Cardiac septum (tissue), 1 donor: ENCODE measurements around the gene CIB1. TPM values are rescaled to one million over a fixed set of nuclear protein-coding genes. Genes with fewer than 3 reads are reported as not detected.
A peak's percentile ranks its signal among the peaks of the same experiment; 100 is the strongest.

ENCODE experiments used
- DNase-seq: peaks from one replicate; pipeline ENCODE4 v3.0.0-alpha.2; 2020; ENCODE audit warnings: low spot score
- intact Hi-C: fragments of 100-400 bp; cut with DNase I; formaldehyde crosslinking; loops from one replicate; pipeline ENCODE4 v1.14.0; 2022
- total RNA-seq: library from RNA; stranded (reverse); fragmentation: NEBNext Ultra II Directional; extraction: Animal tissue kit (Norgen Biotek cat#: 25700); gene quantifications from one replicate; pipeline ENCODE4 v1.2.1, GENCODE V29; 2021
- donor health status: DM: no; HTN: no; CAD: no.

CIB1 gene
- total RNA-seq, 1 donor from 2014 or later: 69.9 TPM

DNA sequence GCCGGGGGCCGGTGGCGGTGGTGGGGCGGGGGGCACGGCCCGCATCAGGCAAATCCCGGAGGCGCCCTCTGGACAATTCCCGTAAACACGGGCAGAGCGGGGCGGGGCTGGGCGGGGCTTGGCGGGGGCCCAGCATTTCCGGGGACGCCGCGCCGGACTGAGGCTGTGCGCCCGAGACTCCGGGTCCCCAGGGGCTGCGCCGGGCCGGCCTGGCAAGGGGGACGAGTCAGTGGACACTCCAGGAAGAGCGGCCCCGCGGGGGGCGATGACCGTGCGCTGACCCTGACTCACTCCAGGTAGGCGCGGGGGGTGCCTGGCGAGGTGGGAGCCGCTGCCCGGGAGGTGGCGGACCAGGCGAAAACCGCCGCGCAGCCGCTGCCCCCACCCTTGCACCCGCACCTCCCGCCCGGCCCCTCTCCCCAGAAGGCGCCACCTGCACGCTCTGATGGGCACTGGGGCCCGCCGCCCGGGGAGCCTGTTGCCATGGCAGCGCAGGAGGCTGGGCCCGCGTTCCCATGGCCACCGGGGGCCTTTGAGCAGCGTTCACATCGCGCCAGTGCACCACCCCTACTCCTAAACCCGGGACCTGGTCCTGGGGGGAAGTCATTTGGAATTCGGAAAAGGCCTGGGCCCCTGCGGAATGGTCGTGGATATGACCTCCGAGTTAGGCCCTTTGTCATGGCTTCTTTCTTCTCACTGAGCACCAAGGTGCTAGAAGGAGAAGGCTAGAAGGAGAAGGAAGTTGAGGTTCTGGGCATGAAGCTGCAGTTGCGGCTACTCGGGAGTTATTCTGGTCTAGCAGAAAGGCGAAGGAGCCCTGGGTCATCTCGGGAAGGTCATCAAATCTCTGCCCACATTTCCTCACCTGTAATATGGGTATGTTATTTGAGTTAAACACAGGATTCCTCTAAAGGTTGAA is 48.7 kb downstream of the CIB1 start:
- peak; percentile 88 for DNase-seq
- intact Hi-C loops: loop anchor here (1.0 kb wide), 1 partner anchor 10 kb away; no protein-coding TSS in a partner anchor

- DNase-seq: peak; percentile 80
- intact Hi-C loops: loop anchor here (1.0 kb wide), 1 partner anchor 9 kb away; no protein-coding TSS in a partner anchor
These were observed 49.5 kb downstream of the CIB1 start for GRCh38 chr15:90184119-90184785.

DNA sequence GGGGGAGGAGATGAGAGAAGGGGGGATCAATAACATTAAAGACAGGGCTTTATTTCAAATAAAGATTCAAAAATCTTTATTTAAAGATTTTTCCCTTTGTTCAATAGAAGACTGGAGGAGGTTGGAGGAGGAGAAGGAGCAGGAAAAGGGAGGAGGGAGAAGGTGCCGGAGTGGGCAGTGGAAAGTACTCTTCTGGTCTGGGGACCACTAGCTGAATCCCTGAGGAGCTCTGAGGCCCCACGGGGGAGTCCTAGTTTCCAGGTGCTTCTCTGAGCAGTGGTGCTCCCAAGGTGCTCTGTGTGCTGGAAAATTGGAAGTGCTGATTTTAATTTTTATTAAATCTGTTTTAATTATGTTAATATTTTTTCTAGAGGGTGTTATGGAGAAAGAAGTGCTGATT is 52.0 kb downstream of the CIB1 start:
- intact Hi-C loops: no loop called here
- DNase-seq: no peak

Other genes starting within 250 kb of the CIB1 start
- 3.9 TPM for gene ZNF710, start 232.6 kb downstream of the CIB1 start, total RNA-seq
- gene IDH2, start 131.5 kb downstream of the CIB1 start, total RNA-seq: 455 TPM
- gene SEMA4B, start 32.6 kb downstream of the CIB1 start, total RNA-seq: 21.2 TPM
- gene GDPGP1, start 268 bp upstream of the CIB1 start, total RNA-seq: 10.6 TPM
- gene TTLL13, start 15.6 kb upstream of the CIB1 start, total RNA-seq: 0.16 TPM
- 111 TPM for gene NGRN, start 31.7 kb upstream of the CIB1 start, total RNA-seq
- 5.6 TPM for gene ZNF774, start 118.3 kb upstream of the CIB1 start, total RNA-seq
- 45.6 TPM for gene IQGAP1, start 154.3 kb upstream of the CIB1 start, total RNA-seq